GM19455 (cell line): ENCODE results near the gene MORN1.

ENCODE experiments used
- ATAC-seq: cut with Tn5 transposase; IDR thresholded peaks from one replicate; pipeline ENCODE4 v1.9.1; 2021; ENCODE audit not compliant: unreplicated experiment

Gene MORN1

DNA sequence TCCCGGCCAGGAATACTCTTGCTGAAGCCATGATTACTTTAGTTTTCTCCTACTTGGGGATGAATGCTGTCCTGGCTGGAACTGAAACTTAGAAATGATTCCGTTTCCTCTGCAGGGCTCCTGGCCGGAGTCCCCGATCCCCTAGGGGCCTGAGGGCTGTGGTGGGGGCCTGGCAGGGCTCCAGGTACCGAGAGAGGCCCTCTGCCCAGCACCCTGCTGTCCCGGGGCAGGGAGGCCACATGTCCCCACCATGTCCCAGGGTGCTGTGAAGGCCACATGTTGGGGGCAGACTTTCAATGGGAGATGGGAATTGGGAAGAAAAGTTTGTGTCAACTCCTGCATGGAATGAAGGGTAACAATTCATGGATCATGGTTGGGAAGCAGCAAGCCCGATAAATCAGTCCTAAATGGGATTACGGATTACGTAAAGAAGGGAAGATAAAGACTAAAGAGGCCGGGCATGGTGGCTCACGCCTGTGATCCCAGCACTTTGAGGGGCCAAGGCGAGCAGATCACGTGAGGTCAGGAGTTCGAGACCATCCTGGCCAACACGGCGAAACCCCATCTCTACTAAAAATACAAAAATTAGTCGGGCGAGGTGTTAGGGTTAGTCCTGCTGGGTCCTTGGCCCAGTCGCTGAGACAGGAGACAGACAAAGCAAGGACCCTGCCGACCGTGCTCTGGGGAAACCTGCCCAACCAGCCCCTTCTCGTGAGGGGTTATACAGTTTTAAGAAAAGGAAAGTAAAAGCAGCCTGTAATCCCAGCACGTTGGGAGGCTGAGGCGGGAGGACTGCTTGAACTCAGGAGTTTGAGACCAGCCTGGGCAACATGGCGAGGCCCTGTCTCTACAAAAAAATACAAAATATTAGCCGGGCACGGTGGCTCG lies 37.6 kb downstream of the MORN1 start:
- no peak for ATAC-seq

DNA sequence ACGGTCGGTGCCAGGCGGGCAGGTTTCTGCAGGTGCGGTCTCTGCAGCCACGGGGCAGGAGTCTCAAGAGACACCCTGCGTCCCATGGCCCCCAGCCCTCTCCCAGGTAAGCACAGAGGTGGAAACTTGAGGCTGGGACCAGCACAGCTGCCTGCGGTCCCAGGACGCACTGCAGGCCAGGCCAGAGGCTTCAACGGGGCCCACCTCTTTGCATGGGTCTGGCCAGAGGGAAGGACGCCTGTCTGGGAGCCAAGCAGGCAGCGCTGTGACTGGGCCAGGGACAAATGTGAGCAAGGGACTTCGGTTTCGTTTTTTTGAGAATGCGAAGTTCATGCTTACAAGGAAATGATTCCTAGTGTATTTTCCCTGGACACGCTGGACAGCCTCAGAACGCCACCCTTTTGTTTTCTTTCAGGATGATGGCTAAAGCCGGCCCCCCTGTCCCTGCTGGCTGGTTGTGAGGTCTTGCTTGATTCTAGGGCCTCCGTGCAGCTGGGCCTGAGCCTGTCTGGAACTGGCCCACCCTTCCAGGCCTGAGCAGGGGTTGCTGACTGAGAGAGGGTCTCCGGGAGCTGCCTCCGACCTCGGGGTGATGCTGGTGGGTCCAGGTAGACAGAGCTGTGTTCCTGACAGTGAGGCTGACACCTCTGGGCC lies 38.3 kb downstream of the MORN1 start:
- no peak for ATAC-seq

DNA sequence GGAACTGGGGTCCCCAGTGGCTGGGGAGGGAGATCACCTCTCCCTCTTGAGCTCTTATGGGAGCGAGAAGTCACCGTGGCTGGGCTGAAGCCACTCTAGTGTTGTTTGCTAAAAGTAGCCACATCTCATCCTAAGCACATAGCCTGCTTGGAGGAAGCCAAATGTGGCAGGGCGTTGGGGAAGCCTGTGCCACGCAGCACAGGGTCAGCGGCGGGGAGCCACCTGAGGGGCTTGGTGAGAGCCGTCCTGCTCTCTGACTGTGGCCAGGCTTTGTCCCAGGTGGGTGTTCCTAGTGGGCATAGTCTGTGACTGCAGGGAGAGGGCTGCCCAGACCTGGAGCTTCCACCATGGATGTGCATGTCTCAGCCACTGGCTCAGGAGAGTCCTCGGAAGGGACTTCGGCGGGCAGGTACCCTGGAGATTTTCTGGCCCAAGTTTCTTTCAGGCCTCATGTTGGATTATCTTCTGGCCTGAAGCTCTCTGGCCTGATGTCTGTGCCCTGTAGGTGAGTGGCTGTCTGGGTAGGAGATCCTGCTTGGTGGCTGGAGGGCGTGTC lies 38.9 kb downstream of the MORN1 start:
- ATAC-seq = no peak

DNA sequence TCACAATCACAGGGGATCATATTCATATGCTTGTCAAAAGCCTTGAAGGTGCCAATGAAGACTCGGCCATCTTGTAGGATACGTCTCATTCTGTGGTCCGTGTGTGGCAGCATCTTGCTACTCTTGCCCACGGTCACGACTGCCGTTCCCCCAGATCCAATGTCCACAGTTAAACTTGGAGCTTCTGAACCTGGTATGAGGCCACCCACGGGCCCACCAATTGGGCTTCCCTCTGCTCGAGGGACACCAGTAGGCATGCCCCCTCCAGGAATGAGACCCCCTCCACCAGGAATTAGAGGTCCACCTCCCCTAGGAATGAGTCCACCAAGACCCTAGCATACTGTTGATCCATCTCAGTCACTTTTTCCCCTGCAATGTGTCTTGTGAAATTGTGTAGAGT lies 39.6 kb downstream of the MORN1 start:
- no peak for ATAC-seq

DNA sequence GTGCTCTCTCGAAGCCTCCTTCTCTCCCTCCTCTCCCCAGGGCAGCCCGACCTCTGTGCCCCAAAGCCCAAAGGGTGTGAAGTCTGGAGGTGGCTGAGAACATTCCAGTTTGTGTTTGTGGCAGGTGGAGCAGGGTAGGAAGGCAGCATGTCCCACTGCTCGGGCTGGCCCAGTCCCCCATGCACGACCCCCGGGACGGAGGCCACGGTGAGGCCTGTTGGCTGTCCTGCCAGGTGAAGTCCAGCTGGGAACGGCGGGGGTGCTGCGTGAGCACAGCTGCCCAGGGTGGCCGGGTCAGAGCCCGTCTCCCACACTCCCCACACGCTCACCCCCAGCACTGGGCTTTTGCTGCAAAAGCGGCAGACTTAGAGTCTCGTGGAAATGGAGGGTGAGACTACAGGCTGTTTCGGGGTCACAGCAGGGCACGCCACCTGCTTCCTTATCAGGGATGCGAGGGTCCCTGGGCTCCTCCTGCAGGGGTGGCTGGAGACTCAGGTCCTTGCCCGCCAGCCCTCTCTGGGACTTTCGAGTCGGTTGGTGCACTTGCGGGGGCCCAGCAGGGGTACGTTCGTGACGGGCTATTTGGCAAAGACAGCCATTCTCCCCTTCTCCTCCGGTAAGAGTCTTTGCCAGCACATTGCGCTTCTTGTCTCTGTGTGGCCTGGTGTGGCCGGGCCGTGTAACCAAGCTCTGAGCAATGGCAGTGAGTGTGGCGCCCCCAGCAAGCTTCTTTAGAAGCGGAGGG lies 40.3 kb downstream of the MORN1 start:
- no peak for ATAC-seq

DNA sequence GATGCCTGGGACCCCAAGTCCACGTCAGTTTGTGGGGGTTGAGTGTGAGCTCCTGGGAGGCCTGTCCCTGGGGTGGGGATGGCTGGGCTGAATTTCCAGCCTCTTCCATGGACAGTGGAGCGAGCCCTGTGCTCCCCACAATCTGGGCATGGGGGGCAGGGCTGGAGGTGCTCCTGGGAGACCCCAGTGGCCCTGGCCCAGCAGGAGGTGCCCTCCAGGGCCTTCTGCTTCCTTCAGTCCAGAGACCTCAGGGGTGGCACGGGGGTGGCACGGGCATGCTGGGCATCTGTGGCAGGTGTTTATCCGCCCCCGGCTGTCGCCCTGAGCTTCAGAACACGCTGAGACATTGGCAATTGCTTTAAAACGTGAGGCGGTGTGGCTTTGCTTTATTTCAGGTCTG lies 40.9 kb downstream of the MORN1 start:
- no peak for ATAC-seq

DNA sequence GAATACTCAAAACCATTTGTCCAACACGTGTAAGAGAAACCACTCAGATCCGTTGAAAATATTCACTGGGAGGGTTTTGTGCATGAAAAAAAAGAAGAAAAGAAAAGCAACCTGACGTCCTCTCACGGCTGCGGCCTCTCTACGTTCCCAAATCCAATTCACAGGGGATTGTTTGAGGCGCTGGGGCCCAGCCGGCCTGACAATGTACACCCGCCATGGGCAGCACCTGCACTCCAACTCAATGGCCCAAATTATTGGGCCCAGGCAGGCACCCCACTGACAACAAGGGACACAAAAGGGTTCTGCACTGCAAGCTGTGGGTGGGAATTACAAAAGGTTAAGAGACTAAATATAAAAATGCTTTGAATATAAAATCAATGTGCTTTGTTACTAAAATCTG lies 41.5 kb downstream of the MORN1 start:
- no peak for ATAC-seq

DNA sequence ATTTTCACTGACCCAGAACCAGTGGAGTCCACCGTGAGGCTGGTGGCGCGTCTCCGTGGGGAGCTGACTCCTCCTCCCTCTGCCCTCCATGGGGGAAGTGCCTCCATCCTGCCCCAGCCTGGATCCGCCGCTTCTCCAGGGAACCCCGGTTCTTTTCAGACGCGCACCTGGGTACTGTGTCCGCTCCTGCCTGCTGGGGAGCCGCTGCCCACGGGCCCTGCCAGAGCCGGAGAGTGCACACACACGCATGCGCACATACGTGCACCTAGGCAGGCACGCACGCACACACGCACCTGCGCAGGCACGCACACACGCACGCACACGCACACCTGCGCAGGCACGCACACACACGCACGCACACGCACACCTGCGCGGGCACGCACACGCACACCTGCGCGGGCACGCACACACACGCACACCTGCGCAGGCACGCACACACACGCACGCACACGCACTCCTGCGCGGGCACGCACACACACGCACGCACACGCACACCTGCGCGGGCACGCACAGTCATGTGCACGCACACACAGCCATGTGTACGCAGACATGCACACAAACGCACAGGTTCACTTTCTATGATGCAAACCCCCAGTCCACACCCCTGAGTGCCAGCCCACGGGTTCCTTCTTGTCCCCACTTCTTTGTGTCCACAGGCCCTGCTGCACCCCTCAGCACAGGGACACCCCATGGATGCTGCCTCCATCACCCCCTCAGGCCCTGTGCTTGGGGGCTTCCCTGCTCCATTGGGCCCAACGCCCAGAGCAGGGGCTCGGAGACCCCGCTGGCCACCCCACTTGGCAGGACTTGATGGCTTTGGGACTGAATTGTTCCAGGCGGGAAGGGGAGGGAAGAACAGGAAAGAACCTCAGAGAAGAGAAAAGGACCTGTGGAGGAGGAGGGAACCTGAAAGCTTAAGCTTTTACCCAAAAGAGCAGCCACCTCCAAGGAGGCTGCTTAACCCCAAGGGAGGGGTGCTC lies 42.7 kb downstream of the MORN1 start:
- no peak for ATAC-seq

DNA sequence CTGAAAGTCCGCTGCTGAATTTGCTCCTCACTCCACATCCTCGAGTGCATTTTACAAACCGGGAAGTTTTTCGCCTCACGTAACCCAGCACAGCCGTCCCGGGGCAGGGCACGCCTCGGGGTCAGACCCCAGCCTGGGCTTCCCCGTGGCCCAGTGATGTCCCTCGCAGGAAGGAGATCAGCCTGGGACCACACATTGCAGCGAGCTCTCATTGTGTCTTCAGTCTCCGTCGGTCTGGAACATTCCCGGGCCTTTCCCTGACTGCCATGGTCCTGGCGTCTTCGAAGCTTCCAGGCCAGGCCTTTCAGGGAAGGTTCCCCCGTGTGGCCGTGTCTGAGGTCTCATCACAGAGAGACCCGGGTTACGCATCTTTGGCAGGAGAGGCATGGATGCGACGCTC lies 43.5 kb downstream of the MORN1 start:
- no peak for ATAC-seq

DNA sequence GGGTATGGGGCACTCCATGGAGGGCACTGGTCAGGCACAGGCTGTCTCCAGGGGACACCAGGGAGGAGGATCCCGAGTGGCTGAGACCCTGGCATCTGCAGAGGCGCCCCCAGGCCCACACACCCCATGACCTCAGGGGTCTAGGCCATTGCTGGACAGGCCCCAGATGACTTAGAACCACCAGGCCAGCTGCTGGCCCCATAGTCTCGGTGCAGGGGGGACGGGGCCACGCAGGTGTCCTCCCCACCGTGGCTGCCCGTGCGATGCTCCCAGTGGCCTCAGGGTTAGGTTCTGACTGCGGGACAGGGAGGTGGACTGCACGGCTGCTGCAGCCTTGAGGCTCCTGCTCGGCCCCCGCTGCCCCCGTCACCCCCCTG lies 44.0 kb downstream of the MORN1 start:
- ATAC-seq = no peak

DNA sequence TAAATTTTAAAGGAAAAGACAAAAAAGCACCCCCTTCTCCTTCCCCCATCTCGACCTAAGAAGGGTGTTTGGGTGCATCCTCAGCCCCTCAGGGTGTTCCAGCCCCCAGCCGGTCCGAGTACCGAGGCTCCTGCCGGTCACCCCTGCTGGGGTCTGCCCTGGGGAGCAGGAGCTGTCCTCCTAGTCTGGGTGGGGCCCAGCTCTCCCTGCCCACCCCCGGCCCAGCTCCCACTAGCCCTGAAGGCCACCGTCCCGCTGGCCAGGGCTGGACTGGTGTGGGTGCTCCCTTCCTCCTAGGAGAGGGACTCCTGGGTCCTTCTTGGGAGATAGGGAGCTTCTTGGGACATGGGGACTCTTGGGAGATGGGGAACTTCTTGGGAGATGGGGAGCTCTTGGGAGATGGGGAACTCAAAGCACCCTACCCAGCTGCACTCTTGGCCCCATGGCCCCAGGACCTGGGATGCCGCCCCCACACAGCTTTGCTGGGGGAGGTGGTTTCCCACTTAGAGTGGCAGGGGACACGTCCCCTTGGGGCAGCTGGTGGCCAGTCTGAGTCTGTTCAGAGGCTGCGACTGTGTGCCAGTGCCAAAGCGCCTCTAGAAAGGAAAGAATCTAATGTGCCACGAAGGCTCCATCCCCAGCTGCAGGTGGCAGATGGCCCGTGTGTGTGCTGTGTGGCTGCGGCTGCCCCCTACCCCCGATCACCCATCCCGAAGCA lies 44.5 kb downstream of the MORN1 start:
- ATAC-seq = no peak

DNA sequence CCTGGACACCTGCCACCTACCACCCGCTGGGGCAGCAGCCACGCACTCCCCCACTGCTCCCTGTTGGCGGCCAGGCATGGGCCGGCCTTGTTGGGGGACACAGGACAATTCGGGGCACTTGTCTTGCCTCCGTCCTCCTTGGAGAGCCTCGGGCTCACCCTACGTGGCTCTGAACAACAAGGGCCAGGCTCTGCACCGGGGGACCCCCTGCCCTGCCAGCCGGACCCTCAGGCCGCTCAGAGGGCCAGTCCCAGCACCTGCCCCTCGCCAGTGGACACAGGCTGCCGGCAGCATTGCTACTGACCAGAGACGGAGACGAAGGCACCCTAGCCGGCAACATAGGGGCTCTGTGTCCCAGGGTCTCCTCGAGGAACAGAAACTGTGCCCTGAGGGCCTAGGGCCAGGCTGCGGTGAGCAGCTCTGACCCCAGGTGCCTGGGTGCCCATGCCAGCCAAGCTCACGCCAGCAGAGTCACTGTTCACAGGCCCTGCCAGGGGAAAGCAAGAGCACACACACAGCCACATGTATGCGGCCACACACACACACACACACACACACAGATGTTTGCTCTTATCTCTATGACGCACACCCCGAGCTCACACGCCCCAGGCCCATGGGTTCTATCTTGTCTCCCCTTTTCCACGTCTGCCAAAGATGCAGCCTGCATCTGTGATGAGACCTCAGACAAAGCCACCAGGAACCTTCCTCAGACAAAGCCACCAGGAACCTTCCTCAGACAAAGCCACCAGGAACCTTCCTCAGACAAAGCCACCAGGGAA lies 45.9 kb downstream of the MORN1 start:
- ATAC-seq = no peak

DNA sequence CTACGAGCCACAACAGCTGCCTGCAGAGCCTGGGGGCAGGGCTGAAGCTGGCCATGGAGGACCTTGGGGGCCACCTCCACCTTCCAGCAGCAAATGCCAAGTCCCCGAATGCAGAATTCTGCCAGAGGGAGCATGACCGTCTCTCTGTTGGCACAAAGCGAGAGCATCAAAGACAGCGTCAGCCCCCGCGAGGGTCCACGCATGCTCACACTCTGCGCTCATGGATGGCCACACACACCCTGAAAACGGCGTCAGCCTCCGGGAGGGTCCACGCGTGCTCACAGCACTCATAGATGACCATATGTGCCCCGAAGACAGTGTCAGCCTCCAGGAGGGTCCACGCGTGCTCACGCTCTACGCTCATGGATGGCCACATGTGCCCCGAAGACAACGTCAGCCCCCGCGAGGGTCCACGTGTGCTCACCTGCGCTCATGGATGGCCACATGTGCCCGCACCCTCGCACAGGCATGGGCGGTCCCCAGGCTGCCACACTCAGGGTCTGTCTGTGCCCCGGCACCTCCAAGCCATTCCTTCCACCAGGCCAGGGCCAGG lies 46.5 kb downstream of the MORN1 start:
- ATAC-seq = no peak

DNA sequence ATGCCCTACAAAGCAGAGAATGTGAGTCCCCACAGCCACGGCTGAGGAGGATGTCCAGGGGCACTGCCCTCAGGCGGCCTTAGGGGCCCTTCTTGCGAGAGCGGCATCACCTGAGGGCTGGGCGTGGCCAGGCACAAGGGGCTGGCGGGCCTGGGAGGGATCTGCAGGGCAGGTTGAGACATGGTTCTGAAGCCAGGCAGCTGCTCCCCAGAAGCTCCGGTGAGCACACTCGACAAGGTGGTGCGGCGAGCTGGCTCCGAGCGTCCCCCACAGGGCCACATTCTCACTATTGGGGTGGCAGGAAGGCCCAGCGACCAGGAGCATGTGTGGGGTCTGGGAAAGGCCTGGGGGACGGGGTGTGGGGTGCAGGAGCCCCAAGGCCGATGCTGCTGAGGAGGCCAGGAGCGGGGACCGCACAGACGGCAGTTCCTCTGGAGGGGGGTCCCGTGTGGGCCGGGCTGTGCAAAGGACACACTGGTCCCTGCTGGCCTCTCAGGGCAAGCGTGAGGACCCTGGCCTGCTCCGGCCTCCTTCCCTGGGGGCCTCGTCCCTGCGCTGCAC lies 47.2 kb downstream of the MORN1 start:
- no peak for ATAC-seq

DNA sequence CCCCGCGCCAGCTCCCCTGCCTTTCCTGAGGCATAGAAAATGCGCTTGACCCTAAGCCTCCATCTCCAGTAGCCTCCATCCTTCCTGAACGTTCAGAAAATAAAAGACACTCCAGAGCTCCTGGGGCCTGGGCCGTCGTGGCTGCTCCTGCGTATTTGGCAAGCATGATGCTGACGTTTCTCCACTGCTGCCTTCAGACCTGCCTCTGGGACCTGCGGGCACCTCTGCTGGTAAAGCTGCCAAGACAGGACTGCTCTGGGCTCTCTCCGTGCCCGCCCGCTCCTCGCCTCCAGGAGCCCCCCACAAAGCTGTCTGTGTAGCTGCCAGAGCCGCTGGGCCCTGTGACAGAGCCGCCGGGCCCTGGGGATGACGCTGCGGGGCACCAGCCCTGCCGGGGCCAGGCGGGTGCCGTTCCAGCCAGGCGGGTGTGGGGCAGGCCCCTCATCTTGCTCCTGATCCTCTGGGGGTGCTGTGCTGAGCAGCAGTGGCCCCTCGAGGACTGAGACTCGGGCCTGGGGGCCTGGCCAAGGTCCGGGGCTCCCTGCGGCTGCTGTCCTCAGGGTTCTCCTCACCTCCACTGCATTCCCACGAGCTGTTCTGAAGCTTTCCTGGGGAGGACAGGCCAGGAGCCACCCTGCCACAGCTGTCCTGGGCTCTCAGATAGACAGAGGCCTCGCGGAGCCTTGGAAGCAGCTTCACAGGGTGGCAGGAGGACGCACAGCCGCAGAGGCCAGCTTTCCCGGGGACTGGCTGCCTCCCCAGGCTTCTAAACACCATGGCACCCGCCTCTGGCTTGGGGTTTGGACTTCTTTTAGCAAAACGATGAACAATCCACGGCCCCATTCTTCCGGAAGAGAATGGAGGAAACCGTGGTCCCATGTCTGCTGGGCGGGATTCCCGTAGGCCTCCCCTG lies 48.1 kb downstream of the MORN1 start:
- no peak for ATAC-seq

DNA sequence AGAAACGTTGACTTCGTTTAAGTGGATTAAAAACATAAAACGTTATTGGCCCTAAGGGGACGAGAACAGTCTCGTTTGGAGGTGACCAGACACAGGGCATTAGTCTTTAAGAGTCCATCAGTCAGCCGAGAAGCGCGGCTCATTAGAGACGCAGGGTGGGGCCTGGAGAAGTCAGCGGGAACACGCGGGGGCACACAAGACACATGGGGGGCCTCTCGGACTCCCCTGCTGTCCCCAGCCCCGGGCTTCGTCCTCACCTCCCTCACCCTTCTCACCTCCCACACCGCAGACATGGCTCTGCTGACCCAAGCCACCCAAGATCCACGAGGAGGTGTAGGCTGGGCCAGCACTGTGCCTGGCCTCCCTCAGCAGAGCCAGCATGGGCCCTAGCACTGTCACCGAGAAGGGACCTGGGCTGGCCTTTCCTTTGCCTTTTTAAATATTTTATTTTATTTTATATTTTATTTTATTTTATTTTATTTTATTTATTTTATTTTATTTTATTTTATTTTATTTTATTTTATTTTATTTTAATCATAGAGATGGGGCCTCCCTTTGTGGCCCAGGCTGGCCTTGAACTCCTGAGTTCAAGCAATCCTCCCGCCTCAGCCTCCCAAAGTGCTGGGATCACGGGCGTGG lies 48.9 kb downstream of the MORN1 start:
- ATAC-seq = no peak
